GM10266 (cell line): ENCODE measurements around the gene GNAO1.

Source experiments
- DNase-seq: peaks from one replicate; pipeline ENCODE4 v3.0.0; 2012; ENCODE audit errors: extremely low spot score
- CTCF ChIP-seq: IDR thresholded peaks from 2 replicates; pipeline ENCODE4 v1.5.1; 2012; ENCODE audit warnings: mild to moderate bottlenecking, low read depth; ENCODE audit not compliant: control insufficient read depth, insufficient read depth; ENCODE audit errors: missing control alignments

Gene GNAO1

GRCh38 chr16:56265184-56265583, 73.9 kb downstream of the GNAO1 start:
- TF ChIP-seq CTCF: no peak
- DNase-seq: no peak

GRCh38 chr16:56265746-56266145, 74.5 kb downstream of the GNAO1 start:
- no peak for TF ChIP-seq CTCF
- DNase-seq: no peak

- TF ChIP-seq CTCF: no peak
- no peak for DNase-seq
Observed at GRCh38 chr16:56266641-56267607, 75.6 kb downstream of the GNAO1 start.

GRCh38 chr16:56267888-56268287, 76.6 kb downstream of the GNAO1 start:
- no peak for DNase-seq
- no peak for TF ChIP-seq CTCF

- no peak for TF ChIP-seq CTCF
Observed at GRCh38 chr16:56268799-56269198, 77.5 kb downstream of the GNAO1 start.

GRCh38 chr16:56269281-56269680, 78.0 kb downstream of the GNAO1 start:
- no peak for TF ChIP-seq CTCF
- DNase-seq: no peak

More at GRCh38 chr16:56268799-56269198, 77.5 kb downstream of the GNAO1 start:
- DNase-seq: no peak
